GM12875 (cell line): Measurements from ENCODE around the gene IFT57.
"Not testable (repeated sequence)": the region's sequence is repeated elsewhere in the genome, so short reads cannot be mapped to it uniquely, and the experiment has no call there.

Experiments used
- H3K4me3 ChIP-seq: one replicate; pipeline ENCODE4 v1.5.1; 2011; ENCODE audit warnings: low read depth, low read length, control low read depth
- CTCF ChIP-seq: IDR thresholded peaks from 2 replicates; pipeline ENCODE4 v1.5.1; 2011; ENCODE audit warnings: low read depth, mild to moderate bottlenecking, control low read depth, inconsistent platforms, low read length, moderate library complexity, borderline replicate concordance; ENCODE audit not compliant: insufficient read depth

IFT57 gene

DNA sequence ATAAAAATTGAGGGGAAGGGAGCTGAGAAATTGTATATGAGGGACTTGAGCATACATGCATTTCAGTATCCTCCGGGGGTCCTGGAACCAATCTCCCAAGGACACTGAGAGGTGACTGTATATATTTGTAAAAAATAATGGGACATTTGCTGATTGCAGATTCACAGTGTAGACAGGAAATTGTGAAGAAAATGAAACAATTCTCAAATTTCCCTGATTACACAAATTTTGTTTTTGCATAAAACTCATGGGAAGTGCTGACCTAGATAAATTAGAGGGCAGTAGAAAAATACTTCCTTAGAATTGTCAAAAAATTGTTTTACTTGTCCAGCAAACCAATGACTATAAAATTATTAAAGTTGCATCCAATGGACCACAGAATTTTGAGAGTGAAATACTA lies 64.0 kb downstream of the IFT57 start:
- no peak for TF ChIP-seq CTCF
- H3K4me3 ChIP-seq, result no peak overlapping the region

DNA sequence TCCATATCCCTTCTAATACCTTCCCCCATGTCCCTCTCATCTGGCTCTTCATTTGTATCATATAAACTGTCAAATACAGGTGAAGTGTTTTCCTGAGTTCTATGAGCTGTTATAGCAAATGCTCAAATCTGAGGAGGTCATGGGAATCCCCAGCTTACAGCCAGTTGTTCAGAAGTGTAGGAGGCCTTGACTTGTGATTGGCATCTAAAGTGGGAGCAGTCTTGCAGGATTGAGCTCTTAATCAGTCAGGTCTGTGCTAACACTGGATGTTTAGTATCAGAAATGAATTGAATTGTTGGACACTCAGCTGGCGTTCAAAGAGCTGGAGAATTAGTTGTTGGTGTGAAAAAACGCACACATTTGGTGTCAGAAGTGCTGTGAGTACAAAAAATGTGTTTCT lies 65.0 kb downstream of the IFT57 start:
- H3K4me3 ChIP-seq, result no peak overlapping the region
- no peak for TF ChIP-seq CTCF

GRCh38 chr3:108156312-108156853 lies 65.8 kb downstream of the IFT57 start:
- no peak overlapping the region for H3K4me3 ChIP-seq
- TF ChIP-seq CTCF, result no peak

GRCh38 chr3:108155642-108156041 lies 66.6 kb downstream of the IFT57 start:
- not testable (repeated sequence) for H3K4me3 ChIP-seq

- TF ChIP-seq CTCF, result peak; percentile 51
- no peak overlapping the region for H3K4me3 ChIP-seq
Measured at GRCh38 chr3:108153451-108153981, 68.7 kb downstream of the IFT57 start.

DNA sequence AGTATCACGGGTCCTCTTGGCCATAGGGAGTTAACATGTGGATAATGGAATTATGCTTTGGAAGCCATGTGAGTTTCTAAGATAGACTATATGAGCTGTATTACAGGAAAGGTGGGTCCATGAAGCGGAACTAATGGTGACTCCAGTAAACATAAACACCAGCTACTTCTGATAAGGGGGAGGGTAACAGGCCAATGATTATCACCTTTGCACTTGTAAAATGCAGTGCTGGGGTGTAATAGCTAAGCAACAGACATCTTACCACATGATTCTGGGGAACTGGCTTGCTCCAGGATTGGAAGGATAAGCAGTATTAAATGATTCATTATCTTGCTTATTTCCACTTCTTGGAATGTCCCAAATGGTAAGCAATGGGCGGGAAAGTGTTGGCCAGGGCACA lies 70.0 kb downstream of the IFT57 start:
- no peak overlapping the region for H3K4me3 ChIP-seq
- no peak for TF ChIP-seq CTCF

GRCh38 chr3:108150200-108150599 lies 72.0 kb downstream of the IFT57 start:
- no peak for TF ChIP-seq CTCF
- no peak overlapping the region for H3K4me3 ChIP-seq

- TF ChIP-seq CTCF, result no peak
- no peak overlapping the region for H3K4me3 ChIP-seq
Measured at GRCh38 chr3:108146139-108146538, 76.1 kb downstream of the IFT57 start.
